Esophagus squamous epithelium (tissue), 5 donors: Measurements from ENCODE around the gene GSE1. TPM values are rescaled to one million over a fixed set of nuclear protein-coding genes. Genes with fewer than 3 reads are reported as not detected.

Source experiments
- DNase-seq: peaks from one replicate; lab custom pipeline; 2025; lab: John Stamatoyannopoulos, UW
- H3K27ac ChIP-seq, 4 donors: fragments of 200-600 bp; sonication (generic); one replicate each; pipeline ENCODE4 v1.5.1; 2016 to 2019; ENCODE audit warnings: mild to moderate bottlenecking in 1 of 4
- H3K27me3 ChIP-seq, 4 donors: fragments of 200-600 bp; sonication (generic); 1 replicate in 3 of 4; 2 replicates in 1 of 4; pipeline versions ENCODE4 v1.5.1 to v1.6.0; 2017 to 2021; ENCODE audit warnings: antibody characterized with exemption in 1 of 4
- H3K36me3 ChIP-seq, 3 donors: fragments of 200-600 bp; sonication (generic); one replicate each; pipeline ENCODE4 v1.5.1; 2016 to 2019
- H3K4me1 ChIP-seq, 3 donors: fragments of 200-600 bp; sonication (generic); one replicate each; pipeline ENCODE4 v1.5.1; 2017 to 2019
- H3K4me3 ChIP-seq, 4 donors: fragments of 200-600 bp; sonication (generic); 1 replicate in 3 of 4; 2 replicates in 1 of 4; pipeline ENCODE4 v1.5.1; 2016 to 2019; ENCODE audit warnings: mild to moderate bottlenecking in 2 of 4, moderate library complexity in 1 of 4
- H3K9me3 ChIP-seq, 3 donors: fragments of 200-600 bp; sonication (generic); one replicate each; pipeline ENCODE4 v1.5.1; 2016 to 2019
- CTCF ChIP-seq, 6 experiments: fragments of 450-650 bp in 4 of 6; fragments of 200-600 bp in 2 of 6; sonication (generic) in 2 of 6; IDR thresholded peaks; one replicate each; pipeline ENCODE4 v1.5.1; 2016 to 2019; ENCODE audit warnings: antibody characterized with exemption in 6 of 6, mild to moderate bottlenecking in 4 of 6, moderate library complexity in 4 of 6
- POLR2A ChIP-seq, 4 donors: fragments of 450-650 bp; IDR thresholded peaks; one replicate each; pipeline ENCODE4 v1.6.1; 2017; ENCODE audit warnings: antibody characterized with exemption in 4 of 4, mild to moderate bottlenecking in 4 of 4, moderate library complexity in 3 of 4
- WGBS, 2 donors: methylation state at CpG; one replicate each; pipeline ENCODE4 v1.1.5; 2018; 5-methylcytosine and 5-hydroxymethylcytosine counted together
- intact Hi-C: fragments of 100-400 bp; cut with DNase I; formaldehyde crosslinking; loops from one replicate; pipeline ENCODE4 v1.15.0; 2022
- total RNA-seq, 4 donors: library from RNA; depleted of rRNA; stranded (reverse); fragments of >200 nt; gene quantifications; one replicate each; pipeline ENCODE4 v1.1.0, GENCODE V29; 2016
- donor health status: DM: yes; HTN: yes; CAD: no.

The GSE1 gene
- total RNA-seq, 4 donors from 2014 or later: 24.6 to 33.6 (median 28.9) TPM

GRCh38 chr16:85716022-85716679 is 103.0 kb downstream of the GSE1 start:
- peaks cover 0 to 6% (median 0%) of the 10 kb centered on the region in 3 donors for H3K36me3 ChIP-seq
- no peak overlapping the region for H3K27ac ChIP-seq
- WGBS, 2 donors: 8 to 26% methylated on average over 9 of the region's 9 CpGs
- intact Hi-C loops: no loop called here
- no peak for DNase-seq
- H3K4me1 ChIP-seq: peaks cover 22 to 43% (median 24%) of the 10 kb centered on the region in 3 donors
- H3K9me3 ChIP-seq: peaks cover 0 to 11% (median 0%) of the 10 kb centered on the region in 3 donors
- H3K27me3 ChIP-seq: peaks cover 0 to 15% (median 0%) of the 10 kb centered on the region in 4 donors
- no peak for TF ChIP-seq POLR2A (IDR thresholded peaks at IDR 0.05)
- TF ChIP-seq CTCF (IDR thresholded peaks at IDR 0.05): no peak
- H3K4me3 ChIP-seq: no peak overlapping the region

- peaks cover 0 to 10% (median 0%) of the 10 kb centered on the region in 3 donors for H3K9me3 ChIP-seq
- intact Hi-C loops: no loop called here
- H3K27me3 ChIP-seq: peaks cover 0 to 15% (median 0%) of the 10 kb centered on the region in 4 donors
- no peak overlapping the region for H3K27ac ChIP-seq
- H3K36me3 ChIP-seq: peaks cover 0 to 6% (median 0%) of the 10 kb centered on the region in 3 donors
- no peak for DNase-seq
- no peak overlapping the region for H3K4me3 ChIP-seq
- TF ChIP-seq CTCF (IDR thresholded peaks at IDR 0.05): no peak
- no peak for TF ChIP-seq POLR2A (IDR thresholded peaks at IDR 0.05)
- WGBS, 2 donors: 16 to 21% methylated on average over 2 to 3 of the region's 3 CpGs
- peaks cover 22 to 43% (median 24%) of the 10 kb centered on the region in 3 donors for H3K4me1 ChIP-seq
These were observed 103.5 kb downstream of the GSE1 start for GRCh38 chr16:85716680-85717038.

- DNase-seq: no peak
- H3K27me3 ChIP-seq: peaks cover 0 to 15% (median 0%) of the 10 kb centered on the region in 4 donors
- no peak overlapping the region for H3K27ac ChIP-seq
- no peak overlapping the region for H3K4me3 ChIP-seq
- TF ChIP-seq POLR2A (IDR thresholded peaks at IDR 0.05): no peak
- peak; percentile 45 to 76 (median 68) for TF ChIP-seq CTCF (IDR thresholded peaks at IDR 0.05)
- intact Hi-C loops: no loop called here
- WGBS, 2 donors: 0 to 22% methylated on average over 5 to 18 of the region's 21 CpGs
- peaks cover 0 to under 1% (median 0%) of the 10 kb centered on the region in 3 donors for H3K9me3 ChIP-seq
- H3K36me3 ChIP-seq: no peaks in the 10 kb centered on the region
- peaks cover 22 to 43% (median 24%) of the 10 kb centered on the region in 3 donors for H3K4me1 ChIP-seq
These were observed 104.5 kb downstream of the GSE1 start for GRCh38 chr16:85717393-85718152.

GRCh38 chr16:85718153-85718477 is 105.0 kb downstream of the GSE1 start:
- intact Hi-C loops: no loop called here
- no peaks in the 10 kb centered on the region for H3K36me3 ChIP-seq
- no peak overlapping the region for H3K27ac ChIP-seq
- H3K4me1 ChIP-seq: peaks cover 22 to 43% (median 24%) of the 10 kb centered on the region in 3 donors
- H3K4me3 ChIP-seq: no peak overlapping the region
- 17 to 26% methylated on average over 3 to 5 of the region's 6 CpGs for WGBS, 2 donors
- H3K27me3 ChIP-seq: peaks cover 0 to 15% (median 0%) of the 10 kb centered on the region in 4 donors
- TF ChIP-seq CTCF (IDR thresholded peaks at IDR 0.05) (no peak), POLR2A (IDR thresholded peaks at IDR 0.05) (no peak)
- no peaks in the 10 kb centered on the region for H3K9me3 ChIP-seq
- DNase-seq: no peak

GRCh38 chr16:85718682-85719081 is 105.6 kb downstream of the GSE1 start:
- Histone ChIP-seq H3K9me3 (no peaks in the 10 kb centered on the region), H3K27ac (no peak overlapping the region), H3K27me3 (peaks cover 0 to 15% (median 0%) of the 10 kb centered on the region in 4 donors), H3K4me3 (no peak overlapping the region), H3K4me1 (peaks cover 22 to 43% (median 24%) of the 10 kb centered on the region in 3 donors), H3K36me3 (no peaks in the 10 kb centered on the region)
- 39 to 44% methylated on average over 10 of the region's 11 CpGs for WGBS, 2 donors
- TF ChIP-seq CTCF (IDR thresholded peaks at IDR 0.05) (peak in 3 of 6 experiments; percentile 13 to 43 (median 24)), POLR2A (IDR thresholded peaks at IDR 0.05) (no peak)
- no peak for DNase-seq
- intact Hi-C loops: no loop called here
